Measurements from ENCODE around the gene FMO3.

FMO3 gene

DNA sequence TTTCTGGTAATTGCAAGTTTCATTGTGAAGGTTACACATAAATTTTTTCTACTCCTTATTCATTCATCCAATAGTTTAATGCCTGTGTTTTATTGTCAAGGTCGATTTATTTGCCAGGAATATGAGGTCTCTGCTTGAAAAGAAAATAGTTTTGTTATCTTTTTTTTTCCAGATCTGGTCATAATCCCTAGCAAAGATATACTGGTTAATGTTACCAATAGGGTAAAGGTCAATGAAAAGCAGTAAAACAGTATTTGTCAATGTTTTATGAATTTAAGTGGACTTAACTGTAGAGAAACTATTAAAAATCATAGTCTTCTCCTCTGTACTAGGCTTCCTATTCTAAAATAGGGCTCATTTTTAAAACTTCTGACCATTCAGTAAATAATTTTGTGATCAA, 8.1 kb upstream of the FMO3 start:
- H3K9ac ChIP-seq, result no peak overlapping the region
- H3K36me3 ChIP-seq, result no peaks in the 10 kb centered on the region
- no peak for TF ChIP-seq Cebpa-rat (IDR thresholded peaks at IDR 0.05)
- H3K27ac ChIP-seq, result no peak overlapping the region
- H4K20me1 ChIP-seq, result no peaks in the 10 kb centered on the region
- no peaks in the 10 kb centered on the region for H3K27me3 ChIP-seq
- H3K4me3 ChIP-seq, result no peak overlapping the region
- H3K4me1 ChIP-seq, result no peaks in the 10 kb centered on the region
- no peak overlapping the region for H3K4me2 ChIP-seq
- H3K9me3 ChIP-seq (replicated peaks in 1 of 11), result no peaks in the 10 kb centered on the region; a peak in 1 of 22 replicates

DNA sequence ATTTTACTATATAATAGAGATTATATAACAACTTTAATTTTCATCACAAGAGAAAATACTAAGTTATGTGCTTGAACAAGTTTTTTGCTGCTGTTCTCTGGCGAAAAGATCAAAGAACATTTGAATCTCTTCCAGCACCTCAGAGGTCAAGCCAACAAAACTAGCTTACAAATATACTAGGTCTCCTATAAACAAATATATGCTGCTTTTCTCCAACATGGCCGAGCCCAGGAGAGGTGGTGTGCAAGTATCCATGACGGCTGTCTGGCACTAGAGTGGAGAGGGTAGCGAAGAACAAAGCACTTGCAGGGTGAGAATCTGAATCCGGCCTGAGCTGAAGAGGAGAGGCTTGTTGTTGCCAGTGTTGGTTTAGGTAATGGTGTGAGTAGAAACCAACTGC, 7.5 kb upstream of the FMO3 start:
- H3K36me3 ChIP-seq, result no peaks in the 10 kb centered on the region
- TF ChIP-seq Cebpa-rat (IDR thresholded peaks at IDR 0.05), result no peak
- H3K4me3 ChIP-seq, result no peak overlapping the region
- H3K9ac ChIP-seq, result no peak overlapping the region
- H4K20me1 ChIP-seq, result no peaks in the 10 kb centered on the region
- H3K27ac ChIP-seq, result no peak overlapping the region
- H3K4me1 ChIP-seq, result no peaks in the 10 kb centered on the region
- no peaks in the 10 kb centered on the region for H3K9me3 ChIP-seq (replicated peaks in 1 of 11)
- H3K4me2 ChIP-seq, result no peak overlapping the region
- no peaks in the 10 kb centered on the region for H3K27me3 ChIP-seq

DNA sequence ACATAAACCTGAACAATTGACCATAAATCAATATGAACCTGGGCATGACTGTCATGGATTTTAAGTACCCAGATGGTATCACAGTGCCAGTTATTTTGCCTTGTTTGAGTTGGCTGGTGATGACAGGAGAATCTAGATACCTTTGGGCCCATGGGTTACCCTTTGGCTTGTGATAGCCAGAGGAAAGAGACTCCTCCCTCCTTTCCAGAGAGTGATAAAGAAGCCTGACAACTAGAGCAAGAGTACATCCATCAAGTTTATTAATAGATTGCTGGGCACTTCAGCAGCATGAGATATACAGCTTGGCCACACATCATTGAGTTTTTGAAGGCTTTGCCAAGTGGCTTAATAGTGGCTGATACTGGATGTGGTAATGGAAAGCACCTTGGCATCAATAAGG, 6.6 kb upstream of the FMO3 start:
- Histone ChIP-seq H4K20me1 (no peaks in the 10 kb centered on the region), H3K36me3 (no peaks in the 10 kb centered on the region), H3K4me3 (no peak overlapping the region), H3K27ac (no peak overlapping the region), H3K9ac (no peak overlapping the region), H3K4me1 (no peaks in the 10 kb centered on the region), H3K9me3 (replicated peaks in 1 of 11) (no peaks in the 10 kb centered on the region), H3K4me2 (no peak overlapping the region), H3K27me3 (no peaks in the 10 kb centered on the region)
- TF ChIP-seq Cebpa-rat (IDR thresholded peaks at IDR 0.05), result no peak

DNA sequence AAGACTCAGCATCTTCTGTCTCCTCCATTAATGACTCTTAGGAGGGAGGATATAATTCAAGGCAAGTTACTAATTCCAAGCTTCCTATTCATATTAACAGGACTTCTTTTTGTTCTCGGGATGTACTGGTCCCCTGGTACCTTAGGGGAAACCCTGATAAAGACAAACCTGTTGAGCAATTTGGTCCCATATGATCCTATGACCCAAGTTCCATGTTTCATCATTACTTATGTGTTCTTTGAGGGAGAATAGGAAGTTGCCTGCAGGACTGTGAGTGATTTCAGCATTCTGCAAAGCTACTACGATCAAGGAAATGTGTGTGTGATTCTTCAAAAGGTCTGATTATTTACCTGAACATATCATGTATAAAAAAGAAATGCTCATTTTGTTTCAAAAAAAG, 5.8 kb upstream of the FMO3 start:
- H4K20me1 ChIP-seq, result no peaks in the 10 kb centered on the region
- no peak overlapping the region for H3K4me3 ChIP-seq
- no peak for TF ChIP-seq Cebpa-rat (IDR thresholded peaks at IDR 0.05)
- no peak overlapping the region for H3K9ac ChIP-seq
- H3K27me3 ChIP-seq, result no peaks in the 10 kb centered on the region
- H3K4me1 ChIP-seq, result no peaks in the 10 kb centered on the region
- H3K4me2 ChIP-seq, result no peak overlapping the region
- no peaks in the 10 kb centered on the region for H3K9me3 ChIP-seq (replicated peaks in 1 of 11)
- no peaks in the 10 kb centered on the region for H3K36me3 ChIP-seq
- no peak overlapping the region for H3K27ac ChIP-seq

DNA sequence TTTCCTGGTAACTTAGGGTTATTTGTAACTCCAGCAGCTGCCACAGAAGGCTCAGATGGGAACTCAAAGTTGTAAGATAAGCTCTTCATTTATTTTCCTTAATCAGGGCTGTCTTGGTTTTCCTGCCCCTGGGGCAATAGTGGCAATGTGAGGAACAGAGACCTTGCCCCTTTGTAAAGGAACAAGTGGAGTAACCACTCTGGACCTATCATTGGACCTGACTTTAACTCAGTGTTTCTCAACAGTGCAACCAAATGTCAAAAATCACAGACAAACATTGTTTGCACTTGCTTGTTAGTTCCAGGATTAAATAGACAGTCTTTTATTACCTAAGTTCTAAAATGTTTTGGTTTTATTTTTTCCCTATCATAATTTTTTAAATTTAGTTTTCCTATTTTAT, 2.8 kb upstream of the FMO3 start:
- H3K36me3 ChIP-seq, result no peaks in the 10 kb centered on the region
- no peaks in the 10 kb centered on the region for H3K4me1 ChIP-seq
- no peak overlapping the region for H3K27ac ChIP-seq
- no peak overlapping the region for H3K4me2 ChIP-seq
- no peaks in the 10 kb centered on the region for H4K20me1 ChIP-seq
- no peak overlapping the region for H3K9ac ChIP-seq
- no peak for TF ChIP-seq Cebpa-rat (IDR thresholded peaks at IDR 0.05)
- H3K9me3 ChIP-seq (replicated peaks in 1 of 11), result no peaks in the 10 kb centered on the region
- H3K4me3 ChIP-seq, result no peak overlapping the region
- H3K27me3 ChIP-seq, result no peaks in the 10 kb centered on the region

DNA sequence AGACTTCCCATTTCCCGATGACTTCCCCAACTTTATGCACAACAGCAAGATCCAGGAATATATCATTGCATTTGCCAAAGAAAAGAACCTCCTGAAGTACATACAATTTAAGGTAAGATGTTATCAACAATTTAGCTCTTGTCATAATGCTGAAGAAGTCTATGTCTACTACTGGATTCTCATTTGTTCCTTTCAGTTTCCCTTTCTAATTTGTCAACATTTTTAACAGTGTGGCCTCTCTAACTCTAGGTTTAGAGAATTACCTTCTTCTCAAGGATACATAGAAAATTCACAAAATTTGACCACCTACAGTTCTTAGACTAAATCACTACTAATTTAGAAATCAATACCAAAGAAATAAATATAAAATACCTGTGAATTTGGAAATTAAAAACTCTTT, 13.2 kb downstream of the FMO3 start:
- Histone ChIP-seq H3K9me3 (replicated peaks in 1 of 11) (no peaks in the 10 kb centered on the region), H4K20me1 (no peaks in the 10 kb centered on the region), H3K27me3 (no peaks in the 10 kb centered on the region), H3K36me3 (no peaks in the 10 kb centered on the region), H3K9ac (no peak overlapping the region), H3K4me3 (no peak overlapping the region), H3K4me2 (no peak overlapping the region), H3K27ac (no peak overlapping the region), H3K4me1 (no peaks in the 10 kb centered on the region)
- no peak for TF ChIP-seq Cebpa-rat (IDR thresholded peaks at IDR 0.05)

DNA sequence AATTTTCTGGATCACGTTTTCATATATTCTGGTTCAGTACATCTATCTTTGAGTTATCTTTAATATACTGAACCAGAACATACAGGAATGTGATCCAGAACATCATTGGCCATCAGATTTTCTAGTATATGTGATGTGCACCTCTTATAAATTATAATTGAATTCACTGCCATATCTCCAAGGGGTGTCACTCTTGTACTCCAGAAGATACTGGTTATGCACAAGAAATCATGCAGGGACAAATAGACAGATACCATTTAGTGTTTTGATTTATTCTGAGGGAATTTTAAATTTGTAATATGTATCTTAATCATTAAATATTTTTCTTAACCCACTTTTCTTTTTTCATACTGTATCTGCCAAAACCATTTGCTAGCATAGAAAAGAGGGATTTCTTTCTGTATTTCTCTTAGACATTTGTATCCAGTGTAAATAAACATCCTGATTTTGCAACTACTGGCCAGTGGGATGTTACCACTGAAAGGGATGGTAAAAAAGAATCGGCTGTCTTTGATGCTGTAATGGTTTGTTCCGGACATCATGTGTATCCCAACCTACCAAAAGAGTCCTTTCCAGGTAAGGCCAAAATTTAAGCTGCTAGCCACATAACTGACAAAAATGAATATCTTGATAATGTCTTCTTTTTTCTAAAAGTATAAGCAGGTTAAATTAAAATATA, 16.7 kb downstream of the FMO3 start:
- Histone ChIP-seq H3K9ac (no peak overlapping the region), H3K4me1 (no peaks in the 10 kb centered on the region), H4K20me1 (no peaks in the 10 kb centered on the region), H3K27ac (no peak overlapping the region), H3K9me3 (replicated peaks in 1 of 11) (no peaks in the 10 kb centered on the region), H3K4me3 (no peak overlapping the region), H3K4me2 (no peak overlapping the region), H3K27me3 (no peaks in the 10 kb centered on the region), H3K36me3 (no peaks in the 10 kb centered on the region)
- no peak for TF ChIP-seq Cebpa-rat (IDR thresholded peaks at IDR 0.05)

DNA sequence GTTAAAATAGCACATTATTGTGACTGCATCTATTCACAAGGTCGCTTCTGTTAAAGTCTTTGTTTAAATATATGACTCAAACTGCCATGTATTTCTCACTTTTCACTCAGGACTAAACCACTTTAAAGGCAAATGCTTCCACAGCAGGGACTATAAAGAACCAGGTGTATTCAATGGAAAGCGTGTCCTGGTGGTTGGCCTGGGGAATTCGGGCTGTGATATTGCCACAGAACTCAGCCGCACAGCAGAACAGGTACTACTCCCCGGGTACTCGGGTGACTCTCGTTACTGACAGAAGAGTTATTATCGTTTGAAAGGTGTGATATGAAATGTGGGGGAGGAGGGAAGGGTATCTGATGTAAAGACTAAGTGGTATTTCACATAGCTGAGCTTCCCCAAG, 17.3 kb downstream of the FMO3 start:
- no peak overlapping the region for H3K9ac ChIP-seq
- no peaks in the 10 kb centered on the region for H3K4me1 ChIP-seq
- H3K4me2 ChIP-seq, result no peak overlapping the region
- no peak overlapping the region for H3K27ac ChIP-seq
- no peaks in the 10 kb centered on the region for H3K27me3 ChIP-seq
- H4K20me1 ChIP-seq, result no peaks in the 10 kb centered on the region
- no peaks in the 10 kb centered on the region for H3K9me3 ChIP-seq (replicated peaks in 1 of 11)
- H3K4me3 ChIP-seq, result no peak overlapping the region
- no peaks in the 10 kb centered on the region for H3K36me3 ChIP-seq
- no peak for TF ChIP-seq Cebpa-rat (IDR thresholded peaks at IDR 0.05)

DNA sequence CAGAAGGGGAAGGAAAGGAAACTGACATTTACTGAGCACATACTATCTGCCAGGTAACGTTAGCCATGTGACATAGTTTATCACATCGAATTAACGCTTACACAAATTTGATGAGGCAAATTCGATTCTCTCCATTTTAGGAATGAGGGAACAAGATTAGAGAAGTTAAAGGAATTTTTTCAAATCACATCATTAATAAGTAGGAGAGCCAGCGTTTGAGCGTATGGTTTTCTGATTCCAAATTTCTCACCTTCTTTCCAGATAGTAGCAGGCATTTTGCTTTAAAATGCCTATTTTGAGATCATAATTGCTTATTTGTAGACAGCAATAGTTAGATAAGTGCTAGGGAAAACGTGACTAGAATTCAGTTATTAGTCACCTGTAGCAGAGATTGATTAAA, 19.3 kb downstream of the FMO3 start:
- Histone ChIP-seq H3K4me3 (no peak overlapping the region), H3K9me3 (replicated peaks in 1 of 11) (no peaks in the 10 kb centered on the region), H4K20me1 (no peaks in the 10 kb centered on the region), H3K9ac (no peak overlapping the region), H3K27ac (no peak overlapping the region), H3K4me1 (no peaks in the 10 kb centered on the region), H3K36me3 (no peaks in the 10 kb centered on the region), H3K27me3 (no peaks in the 10 kb centered on the region), H3K4me2 (no peak overlapping the region)
- no peak for TF ChIP-seq Cebpa-rat (IDR thresholded peaks at IDR 0.05)

DNA sequence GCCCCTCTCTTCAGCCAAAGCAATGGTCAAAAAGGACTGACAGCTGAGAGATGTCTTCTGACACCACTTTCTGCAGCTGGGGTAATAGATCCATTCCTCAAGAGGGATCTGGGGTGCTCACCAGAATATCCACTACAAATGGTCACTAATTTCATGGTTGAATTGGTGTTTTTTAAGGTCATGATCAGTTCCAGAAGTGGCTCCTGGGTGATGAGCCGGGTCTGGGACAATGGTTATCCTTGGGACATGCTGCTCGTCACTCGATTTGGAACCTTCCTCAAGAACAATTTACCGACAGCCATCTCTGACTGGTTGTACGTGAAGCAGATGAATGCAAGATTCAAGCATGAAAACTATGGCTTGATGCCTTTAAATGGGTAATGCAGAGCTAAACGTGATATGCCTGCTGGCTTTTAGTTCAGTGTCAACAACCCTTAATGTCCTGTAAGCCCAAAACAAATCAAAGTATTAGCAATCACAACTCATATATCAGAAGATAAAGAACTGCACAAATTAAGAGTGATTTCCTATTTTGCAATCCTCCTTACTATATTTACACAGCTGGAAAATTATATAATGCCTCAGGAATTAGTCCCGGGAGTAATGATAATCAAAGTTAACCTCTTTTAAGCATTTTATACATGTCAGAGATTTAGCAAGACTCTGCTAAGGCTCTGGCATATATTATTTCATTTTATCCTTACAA, 20.1 kb downstream of the FMO3 start:
- Histone ChIP-seq H3K9me3 (replicated peaks in 1 of 11) (no peaks in the 10 kb centered on the region), H3K36me3 (no peaks in the 10 kb centered on the region), H3K4me2 (no peak overlapping the region), H3K27ac (no peak overlapping the region), H3K4me3 (no peak overlapping the region), H3K27me3 (no peaks in the 10 kb centered on the region), H3K4me1 (no peaks in the 10 kb centered on the region), H3K9ac (no peak overlapping the region), H4K20me1 (no peaks in the 10 kb centered on the region)
- TF ChIP-seq Cebpa-rat (IDR thresholded peaks at IDR 0.05), result no peak
